SK-N-SH (cell line): ENCODE measurements around the gene MAP2K4. TPM values are rescaled to one million over a fixed set of nuclear protein-coding genes. Genes with fewer than 3 reads are reported as not detected.

Experiments used
- CTCF ChIA-PET: fragments of 300-600, 350-600 bp; formaldehyde crosslinking; extraction: SDS; loops from one replicate; lab custom pipeline; 2021; lab: Yijun Ruan, JAX
- POLR2A ChIA-PET: fragments of 350-600 bp; sonication (Branson Sonifier 250); formaldehyde crosslinking; extraction: SDS; loops from one replicate; lab custom pipeline; 2020; ENCODE audit warnings: antibody characterized with exemption, inconsistent platforms; lab: Yijun Ruan, JAX
- DNase-seq: peaks from one replicate; pipeline ENCODE4 v3.0.0; 2012
- H2AFZ ChIP-seq: fragments of 200-600 bp; sonication (generic); 2 replicates; pipeline ENCODE4 v1.8.1; 2016; ENCODE audit warnings: antibody characterized with exemption, mild to moderate bottlenecking, low read depth
- H3F3A ChIP-seq: fragments of 200-600 bp; sonication (generic); replicated peaks from 2 replicates; pipeline ENCODE3; 2016; ENCODE audit warnings: antibody characterized with exemption, mild to moderate bottlenecking; ENCODE audit not compliant: insufficient read depth
- H3K27ac ChIP-seq, 2 experiments: fragments of 200-500 bp in 1 of 2; fragments of 200-600 bp in 1 of 2; sonication (Bioruptor generic) in 1 of 2; sonication (generic), shearing (Covaris generic) in 1 of 2; 2 replicates each; pipeline versions ENCODE4 v1.5.1 to v1.6.1; 2014 to 2016; ENCODE audit warnings: low read depth in 2 of 2, inconsistent platforms in 1 of 2, low read length in 1 of 2, mild to moderate bottlenecking in 1 of 2, mixed read lengths in 1 of 2
- H3K27me3 ChIP-seq: fragments of 200-600 bp; sonication (generic), shearing (Covaris generic); 2 replicates; pipeline ENCODE4 v1.6.1; 2016; ENCODE audit warnings: mixed run types; ENCODE audit not compliant: insufficient read depth
- H3K36me3 ChIP-seq, 2 experiments: fragments of 200-500 bp in 1 of 2; fragments of 200-600 bp in 1 of 2; sonication (Bioruptor generic) in 1 of 2; sonication (generic) in 1 of 2; replicated peaks in 1 of 2; 2 replicates each; pipeline versions ENCODE3 to v1.5.1; 2014 to 2016; ENCODE audit warnings: low read length in 1 of 2, mild to moderate bottlenecking in 1 of 2; ENCODE audit not compliant: insufficient read depth in 2 of 2, control insufficient read depth in 1 of 2
- H3K4me1 ChIP-seq, 2 experiments: fragments of 200-500 bp in 1 of 2; fragments of 200-600 bp in 1 of 2; sonication (Bioruptor generic) in 1 of 2; sonication (generic), shearing (Covaris generic) in 1 of 2; 2 replicates each; pipeline versions ENCODE4 v1.5.1 to v1.6.1; 2014 to 2016; ENCODE audit warnings: low read depth in 1 of 2, low read length in 1 of 2, mixed run types in 1 of 2; ENCODE audit not compliant: insufficient read depth in 2 of 2, control insufficient read depth in 1 of 2
- H3K4me2 ChIP-seq: fragments of 200-600 bp; sonication (generic), shearing (Covaris generic); 2 replicates; pipeline ENCODE4 v1.6.1; 2017; ENCODE audit warnings: mixed run types
- H3K4me3 ChIP-seq, 2 experiments: fragments of 200-500 bp in 1 of 2; fragments of 200-600 bp in 1 of 2; sonication (Bioruptor generic) in 1 of 2; sonication (generic), shearing (Covaris generic) in 1 of 2; 2 replicates each; pipeline versions ENCODE4 v1.5.1 to v1.8.1; 2014 to 2016; ENCODE audit warnings: low read depth in 2 of 2, inconsistent platforms in 1 of 2, low read length in 1 of 2, mild to moderate bottlenecking in 1 of 2, mixed read lengths in 1 of 2, moderate library complexity in 1 of 2
- H3K79me2 ChIP-seq: fragments of 200-600 bp; sonication (generic); 2 replicates; pipeline ENCODE4 v1.8.1; 2017; ENCODE audit warnings: mild to moderate bottlenecking; ENCODE audit not compliant: insufficient read depth
- H3K9ac ChIP-seq: fragments of 200-600 bp; sonication (generic); 2 replicates; pipeline ENCODE4 v1.6.1; 2017; ENCODE audit warnings: mixed run types
- H3K9me2 ChIP-seq: fragments of 200-600 bp; sonication (generic); 2 replicates; pipeline ENCODE4 v1.6.1; 2017; ENCODE audit warnings: mixed run types
- H3K9me3 ChIP-seq: fragments of 200-600 bp; sonication (generic); 2 replicates; pipeline ENCODE4 v1.6.1; 2017; ENCODE audit warnings: mixed run types, mild to moderate bottlenecking, moderate library complexity
- H4K20me1 ChIP-seq: fragments of 200-600 bp; sonication (generic); 2 replicates; pipeline ENCODE4 v1.6.1; 2017; ENCODE audit warnings: mild to moderate bottlenecking, mixed run types; ENCODE audit not compliant: insufficient read depth
- FOXJ3 ChIP-seq: sonication (generic); formaldehyde crosslinking; IDR thresholded peaks from 2 replicates; pipeline ENCODE4 v1.5.1; 2020; ENCODE audit warnings: mild to moderate bottlenecking, missing genetic modification reagents
- JUND ChIP-seq: IDR thresholded peaks from 2 replicates; pipeline ENCODE4 v1.4.0; 2012
- SMC3 ChIP-seq: IDR thresholded peaks from 2 replicates; pipeline ENCODE4 v1.6.1; 2012; ENCODE audit warnings: low read depth, low read length, improper control_type of control experiment
- TCF12 ChIP-seq: IDR thresholded peaks from 2 replicates; pipeline ENCODE4 v1.4.0; 2012
- WGBS: methylation state at CpG from one replicate; pipeline ENCODE4 v1.1.6; 2017; ENCODE audit warnings: low lambda C conversion rate; 5-methylcytosine and 5-hydroxymethylcytosine counted together
- polyA plus RNA-seq, 3 experiments: library from polyadenylated mRNA; depleted of rRNA; stranded (reverse); fragments of >200 nt; gene quantifications; 2 replicates each; pipeline ENCODE4 v1.2.3, GENCODE V29; 2012
- small RNA-seq, 7 experiments: library from RNA; depleted of rRNA; stranded (forward); fragments of <200 nt; gene quantifications; one replicate each; pipeline ENCODE3, GENCODE V24; 2012

MAP2K4 gene
- polyA plus RNA-seq, 1 of the 3 experiments (the other 2 are of a cell fraction) = 10.6 TPM

- H3K9me3 ChIP-seq = no peaks in the 10 kb centered on the region
- H4K20me1 ChIP-seq = no peaks in the 10 kb centered on the region
- no peak overlapping the region for H3K27ac ChIP-seq
- no peaks in the 10 kb centered on the region for H3K9me2 ChIP-seq
- H3K36me3 ChIP-seq = no peaks in the 10 kb centered on the region
- no peak overlapping the region for H3K4me2 ChIP-seq
- H3K79me2 ChIP-seq = no peaks in the 10 kb centered on the region
- H3K4me1 ChIP-seq = no peaks in the 10 kb centered on the region
- H3K4me3 ChIP-seq = no peak overlapping the region
- DNase-seq = no peak
- ChIA-PET POLR2A (no interaction called here), CTCF (no interaction called here)
- TF ChIP-seq JUND = no peak
- no peak for TF ChIP-seq SMC3
- no peak for TF ChIP-seq FOXJ3 (CRISPR knock-in tag)
- TF ChIP-seq TCF12 = no peak
- no peak overlapping the region for H3K9ac ChIP-seq
- 4% methylated on average over 3 of the region's 3 CpGs for WGBS
- H2AFZ ChIP-seq = no peak overlapping the region
- H3K27me3 ChIP-seq = no peaks in the 10 kb centered on the region
- no peaks in the 10 kb centered on the region for H3F3A ChIP-seq
Observed at GRCh38 chr17:12193144-12193735, 172.6 kb downstream of the MAP2K4 start.

Small RNA genes within 50 kb of the gene (small RNA-seq; reads per million reads assigned to genes)
- gene MIR744 = 79.2 to 3,268 (median 992) reads per million in 7 experiments
- 0 reads per million in 7 experiments for gene RNU11-2P

Other genes with a start within 250 kb of the MAP2K4 start
- gene ZNF18, start 23.4 kb upstream of the MAP2K4 start, polyA plus RNA-seq (2012; rRNA removed) = 3.2 and 5.5 TPM in 2 replicates